HepG2 (cell line): ENCODE data around the gene HYI. TPM values are rescaled to one million over a fixed set of nuclear protein-coding genes. Genes with fewer than 3 reads are reported as not detected.

ENCODE experiments used
- ATAC-seq: fragments of 200-7000 bp; cut with Tn5 transposase; 3 replicates; pipeline ENCODE4 v1.9.1; 2020; ENCODE audit warnings: mild to moderate bottlenecking, moderate library complexity
- BruUV-seq: library from RNA; stranded (reverse); fragments of 400-500 nt; replicated peaks from 2 replicates; lab custom pipeline; 2021; lab: Mats Ljungman, UMichigan
- CTCF ChIA-PET: fragments of 300-600 bp; formaldehyde crosslinking; extraction: SDS; loops from one replicate; lab custom pipeline; 2021; ENCODE audit warnings: low total read pairs, inconsistent platforms, low intra/inter-chr PET ratio; lab: Yijun Ruan, JAX
- POLR2A ChIA-PET: fragments of 350-600 bp; sonication (Branson Sonifier 250); formaldehyde crosslinking; loops from one replicate; lab custom pipeline; 2020; ENCODE audit warnings: antibody characterized with exemption, inconsistent platforms; lab: Yijun Ruan, JAX
- DNase-seq: peaks from one replicate; pipeline ENCODE4 v3.0.0-alpha.2; 2015; ENCODE audit warnings: low spot score
- FAIRE-seq: peaks from 3 replicates; lab custom pipeline; 2011; peaks lifted over from hg19 to GRCh38; lab: Jason Lieb, UNC
- H2AFZ ChIP-seq: one replicate; pipeline ENCODE4 v1.6.1; 2011; ENCODE audit warnings: low read length, inconsistent platforms
- H3K27ac ChIP-seq: fragments of 300-600 bp; 3 replicates; pipeline ENCODE4 v1.8.0; 2011; ENCODE audit warnings: mixed run types, mild to moderate bottlenecking, mixed read lengths, low read length, inconsistent platforms; ENCODE audit not compliant: insufficient read depth; ENCODE audit errors: extremely low read length
- H3K27me3 ChIP-seq, 2 experiments: fragments of 200-600 bp in 1 of 2; 2 replicates in 1 of 2; 3 replicates in 1 of 2; pipeline versions ENCODE4 v1.6.0 to v1.8.0; 2011; ENCODE audit warnings: low read length in 2 of 2, mild to moderate bottlenecking in 2 of 2, moderate library complexity in 2 of 2, inconsistent platforms in 1 of 2; ENCODE audit not compliant: insufficient read depth in 2 of 2, control insufficient read depth in 1 of 2
- H3K36me3 ChIP-seq, 2 experiments: fragments of 200-600 bp in 1 of 2; replicated peaks in 1 of 2; 2 replicates in 1 of 2; 3 replicates in 1 of 2; pipeline versions ENCODE4 v1.5.1 to v1.8.0; 2011; ENCODE audit warnings: low read length in 2 of 2, inconsistent platforms in 1 of 2; ENCODE audit not compliant: insufficient read depth in 2 of 2, control insufficient read depth in 1 of 2
- H3K4me1 ChIP-seq: 2 replicates; pipeline ENCODE4 v1.5.1; 2012; ENCODE audit warnings: low read length, inconsistent platforms; ENCODE audit not compliant: insufficient read depth
- H3K4me2 ChIP-seq: 2 replicates; pipeline ENCODE4 v1.6.0; 2011; ENCODE audit warnings: low read depth, low read length, inconsistent platforms
- H3K4me3 ChIP-seq, 3 experiments: fragments of 200-600 bp in 1 of 3; sonication (generic), shearing (Covaris generic) in 1 of 3; replicated peaks in 1 of 3; 2 replicates each; pipeline ENCODE4 v1.5.1; 2011 to 2016; ENCODE audit warnings: low read length in 3 of 3, inconsistent platforms in 2 of 3, low read depth in 2 of 3, mild to moderate bottlenecking in 2 of 3, control low read depth in 1 of 3, mixed read lengths in 1 of 3; ENCODE audit not compliant: insufficient read depth in 1 of 3
- H3K79me2 ChIP-seq: one replicate; pipeline ENCODE4 v1.6.1; 2011; ENCODE audit warnings: low read length, inconsistent platforms; ENCODE audit not compliant: insufficient read depth
- H3K9ac ChIP-seq: 2 replicates; pipeline ENCODE4 v1.6.0; 2011; ENCODE audit warnings: mild to moderate bottlenecking, low read depth, low read length, inconsistent platforms; ENCODE audit not compliant: insufficient read depth
- H3K9me3 ChIP-seq: 2 replicates; pipeline ENCODE4 v1.5.1; 2012; ENCODE audit warnings: mild to moderate bottlenecking, low read length
- H4K20me1 ChIP-seq: 2 replicates; pipeline ENCODE4 v1.6.0; 2011; ENCODE audit warnings: inconsistent platforms, mild to moderate bottlenecking, low read length, moderate library complexity; ENCODE audit not compliant: insufficient read depth
- SMAD3 ChIP-seq: sonication (generic); formaldehyde crosslinking; IDR thresholded peaks from 2 replicates; pipeline ENCODE4 v1.4.0; 2020; ENCODE audit warnings: missing genetic modification reagents
- TP53 ChIP-seq: sonication (generic); formaldehyde crosslinking; conservative IDR thresholded peaks from 2 replicates; pipeline ENCODE4 v1.4.0; 2020; ENCODE audit warnings: missing genetic modification reagents
- WIZ ChIP-seq: sonication (generic); formaldehyde crosslinking; IDR thresholded peaks from 2 replicates; pipeline ENCODE4 v1.5.1; 2020; ENCODE audit warnings: mild to moderate bottlenecking, missing genetic modification reagents
- ZBTB7B ChIP-seq: sonication (generic); formaldehyde crosslinking; IDR thresholded peaks from 2 replicates; pipeline ENCODE4 v1.4.0; 2020; ENCODE audit warnings: missing genetic modification reagents
- ZNF251 ChIP-seq: sonication (generic); formaldehyde crosslinking; IDR thresholded peaks from 2 replicates; pipeline ENCODE4 v1.9.0; 2021; ENCODE audit warnings: mild to moderate bottlenecking, missing genetic modification reagents
- ZNF75D ChIP-seq: sonication (generic); formaldehyde crosslinking; IDR thresholded peaks from 2 replicates; pipeline ENCODE4 v1.8.1; 2023; ENCODE audit warnings: missing genetic modification reagents, mild to moderate bottlenecking, borderline replicate concordance
- WGBS: methylation state at CpG from one replicate; pipeline ENCODE4 v1.1.6; 2017; ENCODE audit warnings: low lambda C conversion rate; 5-methylcytosine and 5-hydroxymethylcytosine counted together
- in situ Hi-C: cut with HindIII; loops from 2 replicates; pipeline ENCODE4 v1.10.0; 2017; ENCODE audit warnings: low pct_unique_long_range_greater_than_20kb; ENCODE audit not compliant: extremely low pct_ligation_motif_present
- intact Hi-C: fragments of 100-400 bp; cut with micrococcal nuclease; formaldehyde crosslinking; loops from one replicate; pipeline ENCODE4 v1.10.0; 2022; ENCODE audit not compliant: unreplicated experiment
- polyA plus RNA-seq, 8 experiments: library from polyadenylated mRNA; depleted of rRNA in 3 of 8; stranded (reverse) in 7 of 8; unstranded in 1 of 8; fragments of >200 nt; fragmentation: Illumina TruSeq in 4 of 8; extraction: Trizol in 4 of 8; gene quantifications; 2 replicates each; pipeline versions ENCODE4 v1.2.1 to v1.2.3, GENCODE V29; 2011 to 2016; ENCODE audit warnings: low read depth in 4 of 8, missing spikeins in 1 of 8, mixed read lengths in 1 of 8; ENCODE audit not compliant: insufficient read depth in 1 of 8
- total RNA-seq, 5 experiments: library from RNA; depleted of rRNA; stranded (reverse); fragments of >200 nt; fragmentation: Illumina TruSeq; extraction: Trizol; gene quantifications; 2 replicates each; pipeline ENCODE4 v1.2.3, GENCODE V29; 2016; ENCODE audit warnings: low read depth in 1 of 5
- TF ChIP-seq, protein P1 (sequence below): sonication (generic); formaldehyde crosslinking; IDR thresholded peaks from 2 replicates; pipeline ENCODE4 v1.4.0; 2020; ENCODE audit warnings: mild to moderate bottlenecking, missing genetic modification reagents
- TF ChIP-seq, protein P2 (sequence below): sonication (generic); formaldehyde crosslinking; conservative IDR thresholded peaks from 2 replicates; pipeline ENCODE4 v1.4.0; 2020; ENCODE audit warnings: missing genetic modification reagents
- TF ChIP-seq, protein P3 (sequence below): sonication (generic); formaldehyde crosslinking; IDR thresholded peaks from 2 replicates; pipeline ENCODE4 v1.5.1; 2020; ENCODE audit warnings: missing genetic modification reagents, mild to moderate bottlenecking, borderline replicate concordance
- TF ChIP-seq, protein P4 (sequence below): sonication (generic); formaldehyde crosslinking; IDR thresholded peaks from 2 replicates; pipeline ENCODE4 v1.5.0; 2020; ENCODE audit warnings: missing genetic modification reagents, mild to moderate bottlenecking, borderline replicate concordance
- TF ChIP-seq, protein P5 (sequence below): sonication (generic); formaldehyde crosslinking; IDR thresholded peaks from 2 replicates; pipeline ENCODE4 v1.5.0; 2020; ENCODE audit warnings: missing genetic modification reagents

Gene HYI
- total and polyA plus RNA-seq, 2 of the 13 experiments (the other 11 are each of a cell fraction or from before 2014, with no cell fraction given): not detected

DNA sequence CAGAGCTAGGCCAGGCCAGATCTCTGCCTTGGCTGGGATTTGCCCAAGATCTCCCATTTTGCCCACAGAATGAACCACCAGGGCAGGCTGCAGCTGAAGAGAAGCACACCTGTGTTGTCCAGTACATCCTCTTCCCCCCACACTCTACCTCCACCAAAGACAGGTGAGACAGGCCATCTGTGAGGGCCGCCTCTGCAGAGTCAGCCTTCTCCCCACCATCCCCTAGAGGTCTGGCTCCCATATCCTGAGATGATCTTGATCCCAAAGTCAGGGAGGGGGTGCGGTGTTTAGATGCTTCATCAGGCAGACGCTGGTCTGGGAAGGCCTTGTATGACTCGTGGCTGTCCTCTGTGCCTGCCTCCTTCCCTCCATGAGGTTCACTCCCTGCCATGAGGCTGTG is 28.7 kb downstream of the HYI start:
- Histone ChIP-seq H3K4me1 (no peaks in the 10 kb centered on the region), H3K9me3 (no peaks in the 10 kb centered on the region), H3K4me3 (no peak overlapping the region), H4K20me1 (no peaks in the 10 kb centered on the region), H3K4me2 (no peak overlapping the region), H3K9ac (no peak overlapping the region), H2AFZ (no peak overlapping the region), H3K27ac (no peak overlapping the region), H3K36me3 (peaks cover 32 to 75% of the 10 kb centered on the region in 2 experiments), H3K79me2 (no peaks in the 10 kb centered on the region), H3K27me3 (no peaks in the 10 kb centered on the region)
- intact Hi-C loops: no loop called here
- ATAC-seq (no peak), DNase-seq (no peak), FAIRE-seq (no peak)
- BruUV-seq: no TSS peak
- in situ Hi-C loops: no loop called here
- WGBS: 94% methylated on average over 4 of the region's 4 CpGs
- CTCF ChIA-PET: no interaction called here
- POLR2A ChIA-PET: no interaction called here
- TF ChIP-seq, protein P1, sequence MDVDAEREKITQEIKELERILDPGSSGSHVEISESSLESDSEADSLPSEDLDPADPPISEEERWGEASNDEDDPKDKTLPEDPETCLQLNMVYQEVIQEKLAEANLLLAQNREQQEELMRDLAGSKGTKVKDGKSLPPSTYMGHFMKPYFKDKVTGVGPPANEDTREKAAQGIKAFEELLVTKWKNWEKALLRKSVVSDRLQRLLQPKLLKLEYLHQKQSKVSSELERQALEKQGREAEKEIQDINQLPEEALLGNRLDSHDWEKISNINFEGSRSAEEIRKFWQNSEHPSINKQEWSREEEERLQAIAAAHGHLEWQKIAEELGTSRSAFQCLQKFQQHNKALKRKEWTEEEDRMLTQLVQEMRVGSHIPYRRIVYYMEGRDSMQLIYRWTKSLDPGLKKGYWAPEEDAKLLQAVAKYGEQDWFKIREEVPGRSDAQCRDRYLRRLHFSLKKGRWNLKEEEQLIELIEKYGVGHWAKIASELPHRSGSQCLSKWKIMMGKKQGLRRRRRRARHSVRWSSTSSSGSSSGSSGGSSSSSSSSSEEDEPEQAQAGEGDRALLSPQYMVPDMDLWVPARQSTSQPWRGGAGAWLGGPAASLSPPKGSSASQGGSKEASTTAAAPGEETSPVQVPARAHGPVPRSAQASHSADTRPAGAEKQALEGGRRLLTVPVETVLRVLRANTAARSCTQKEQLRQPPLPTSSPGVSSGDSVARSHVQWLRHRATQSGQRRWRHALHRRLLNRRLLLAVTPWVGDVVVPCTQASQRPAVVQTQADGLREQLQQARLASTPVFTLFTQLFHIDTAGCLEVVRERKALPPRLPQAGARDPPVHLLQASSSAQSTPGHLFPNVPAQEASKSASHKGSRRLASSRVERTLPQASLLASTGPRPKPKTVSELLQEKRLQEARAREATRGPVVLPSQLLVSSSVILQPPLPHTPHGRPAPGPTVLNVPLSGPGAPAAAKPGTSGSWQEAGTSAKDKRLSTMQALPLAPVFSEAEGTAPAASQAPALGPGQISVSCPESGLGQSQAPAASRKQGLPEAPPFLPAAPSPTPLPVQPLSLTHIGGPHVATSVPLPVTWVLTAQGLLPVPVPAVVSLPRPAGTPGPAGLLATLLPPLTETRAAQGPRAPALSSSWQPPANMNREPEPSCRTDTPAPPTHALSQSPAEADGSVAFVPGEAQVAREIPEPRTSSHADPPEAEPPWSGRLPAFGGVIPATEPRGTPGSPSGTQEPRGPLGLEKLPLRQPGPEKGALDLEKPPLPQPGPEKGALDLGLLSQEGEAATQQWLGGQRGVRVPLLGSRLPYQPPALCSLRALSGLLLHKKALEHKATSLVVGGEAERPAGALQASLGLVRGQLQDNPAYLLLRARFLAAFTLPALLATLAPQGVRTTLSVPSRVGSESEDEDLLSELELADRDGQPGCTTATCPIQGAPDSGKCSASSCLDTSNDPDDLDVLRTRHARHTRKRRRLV: no peak
- no peak for TF ChIP-seq ZNF251
- TF ChIP-seq, protein P2, sequence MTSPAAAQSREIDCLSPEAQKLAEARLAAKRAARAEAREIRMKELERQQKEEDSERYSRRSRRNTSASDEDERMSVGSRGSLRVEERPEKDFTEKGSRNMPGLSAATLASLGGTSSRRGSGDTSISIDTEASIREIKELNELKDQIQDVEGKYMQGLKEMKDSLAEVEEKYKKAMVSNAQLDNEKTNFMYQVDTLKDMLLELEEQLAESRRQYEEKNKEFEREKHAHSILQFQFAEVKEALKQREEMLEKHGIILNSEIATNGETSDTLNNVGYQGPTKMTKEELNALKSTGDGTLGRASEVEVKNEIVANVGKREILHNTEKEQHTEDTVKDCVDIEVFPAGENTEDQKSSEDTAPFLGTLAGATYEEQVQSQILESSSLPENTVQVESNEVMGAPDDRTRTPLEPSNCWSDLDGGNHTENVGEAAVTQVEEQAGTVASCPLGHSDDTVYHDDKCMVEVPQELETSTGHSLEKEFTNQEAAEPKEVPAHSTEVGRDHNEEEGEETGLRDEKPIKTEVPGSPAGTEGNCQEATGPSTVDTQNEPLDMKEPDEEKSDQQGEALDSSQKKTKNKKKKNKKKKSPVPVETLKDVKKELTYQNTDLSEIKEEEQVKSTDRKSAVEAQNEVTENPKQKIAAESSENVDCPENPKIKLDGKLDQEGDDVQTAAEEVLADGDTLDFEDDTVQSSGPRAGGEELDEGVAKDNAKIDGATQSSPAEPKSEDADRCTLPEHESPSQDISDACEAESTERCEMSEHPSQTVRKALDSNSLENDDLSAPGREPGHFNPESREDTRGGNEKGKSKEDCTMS (CRISPR knock-in tag): no peak
- TF ChIP-seq, protein P3, sequence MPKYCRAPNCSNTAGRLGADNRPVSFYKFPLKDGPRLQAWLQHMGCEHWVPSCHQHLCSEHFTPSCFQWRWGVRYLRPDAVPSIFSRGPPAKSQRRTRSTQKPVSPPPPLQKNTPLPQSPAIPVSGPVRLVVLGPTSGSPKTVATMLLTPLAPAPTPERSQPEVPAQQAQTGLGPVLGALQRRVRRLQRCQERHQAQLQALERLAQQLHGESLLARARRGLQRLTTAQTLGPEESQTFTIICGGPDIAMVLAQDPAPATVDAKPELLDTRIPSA (CRISPR knock-in tag): no peak
- TF ChIP-seq, protein P4, sequence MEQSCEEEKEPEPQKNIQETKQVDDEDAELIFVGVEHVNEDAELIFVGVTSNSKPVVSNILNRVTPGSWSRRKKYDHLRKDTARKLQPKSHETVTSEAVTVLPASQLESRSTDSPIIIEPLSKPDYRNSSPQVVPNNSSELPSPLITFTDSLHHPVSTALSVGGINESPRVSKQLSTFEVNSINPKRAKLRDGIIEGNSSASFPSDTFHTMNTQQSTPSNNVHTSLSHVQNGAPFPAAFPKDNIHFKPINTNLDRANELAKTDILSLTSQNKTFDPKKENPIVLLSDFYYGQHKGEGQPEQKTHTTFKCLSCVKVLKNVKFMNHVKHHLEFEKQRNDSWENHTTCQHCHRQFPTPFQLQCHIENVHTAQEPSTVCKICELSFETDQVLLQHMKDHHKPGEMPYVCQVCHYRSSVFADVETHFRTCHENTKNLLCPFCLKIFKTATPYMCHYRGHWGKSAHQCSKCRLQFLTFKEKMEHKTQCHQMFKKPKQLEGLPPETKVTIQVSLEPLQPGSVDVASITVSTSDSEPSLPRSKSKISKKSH (CRISPR knock-in tag): no peak
- TF ChIP-seq ZBTB7B (CRISPR knock-in tag): no peak
- no peak for TF ChIP-seq WIZ (CRISPR knock-in tag)
- TF ChIP-seq, protein P5, sequence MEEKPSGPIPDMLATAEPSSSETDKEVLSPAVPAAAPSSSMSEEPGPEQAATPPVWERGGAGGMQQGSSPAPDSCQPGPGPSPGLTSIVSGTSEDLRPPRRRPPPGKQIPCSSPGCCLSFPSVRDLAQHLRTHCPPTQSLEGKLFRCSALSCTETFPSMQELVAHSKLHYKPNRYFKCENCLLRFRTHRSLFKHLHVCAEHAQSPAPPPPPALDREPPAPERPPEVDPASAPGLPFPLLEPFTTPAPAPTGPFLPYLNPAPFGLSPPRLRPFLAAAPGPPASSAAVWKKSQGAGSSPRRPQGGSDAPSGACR (CRISPR knock-in tag): no peak
- TF ChIP-seq ZNF75D (CRISPR knock-in tag): no peak
- TF ChIP-seq SMAD3 (CRISPR knock-in tag): no peak
- no peak for TF ChIP-seq TP53
